HepG2 (cell line): Measurements from ENCODE around the gene CCDC88C. TPM values are rescaled to one million over a fixed set of nuclear protein-coding genes. Genes with fewer than 3 reads are reported as not detected.
"Not testable (repeated sequence)": the region's sequence is repeated elsewhere in the genome, so short reads cannot be mapped to it uniquely, and the experiment has no call there.

Experiments
- ATAC-seq: fragments of 200-7000 bp; cut with Tn5 transposase; 3 replicates; pipeline ENCODE4 v1.9.1; 2020; ENCODE audit warnings: mild to moderate bottlenecking, moderate library complexity
- BruUV-seq: library from RNA; stranded (reverse); fragments of 400-500 nt; replicated peaks from 2 replicates; lab custom pipeline; 2021; lab: Mats Ljungman, UMichigan
- CTCF ChIA-PET: fragments of 300-600 bp; formaldehyde crosslinking; extraction: SDS; loops from one replicate; lab custom pipeline; 2021; ENCODE audit warnings: low total read pairs, inconsistent platforms, low intra/inter-chr PET ratio; lab: Yijun Ruan, JAX
- POLR2A ChIA-PET: fragments of 350-600 bp; sonication (Branson Sonifier 250); formaldehyde crosslinking; loops from one replicate; lab custom pipeline; 2020; ENCODE audit warnings: antibody characterized with exemption, inconsistent platforms; lab: Yijun Ruan, JAX
- DNase-seq: peaks from one replicate; pipeline ENCODE4 v3.0.0-alpha.2; 2015; ENCODE audit warnings: low spot score
- FAIRE-seq: peaks from 3 replicates; lab custom pipeline; 2011; peaks lifted over from hg19 to GRCh38; lab: Jason Lieb, UNC
- H2AFZ ChIP-seq: one replicate; pipeline ENCODE4 v1.6.1; 2011; ENCODE audit warnings: low read length, inconsistent platforms
- H3K27ac ChIP-seq: fragments of 300-600 bp; 3 replicates; pipeline ENCODE4 v1.8.0; 2011; ENCODE audit warnings: mixed run types, mild to moderate bottlenecking, mixed read lengths, low read length, inconsistent platforms; ENCODE audit not compliant: insufficient read depth; ENCODE audit errors: extremely low read length
- H3K27me3 ChIP-seq, 2 experiments: fragments of 200-600 bp in 1 of 2; 2 replicates in 1 of 2; 3 replicates in 1 of 2; pipeline versions ENCODE4 v1.6.0 to v1.8.0; 2011; ENCODE audit warnings: low read length in 2 of 2, mild to moderate bottlenecking in 2 of 2, moderate library complexity in 2 of 2, inconsistent platforms in 1 of 2; ENCODE audit not compliant: insufficient read depth in 2 of 2, control insufficient read depth in 1 of 2
- H3K36me3 ChIP-seq, 2 experiments: fragments of 200-600 bp in 1 of 2; replicated peaks in 1 of 2; 2 replicates in 1 of 2; 3 replicates in 1 of 2; pipeline versions ENCODE4 v1.5.1 to v1.8.0; 2011; ENCODE audit warnings: low read length in 2 of 2, inconsistent platforms in 1 of 2; ENCODE audit not compliant: insufficient read depth in 2 of 2, control insufficient read depth in 1 of 2
- H3K4me1 ChIP-seq: 2 replicates; pipeline ENCODE4 v1.5.1; 2012; ENCODE audit warnings: low read length, inconsistent platforms; ENCODE audit not compliant: insufficient read depth
- H3K4me2 ChIP-seq: 2 replicates; pipeline ENCODE4 v1.6.0; 2011; ENCODE audit warnings: low read depth, low read length, inconsistent platforms
- H3K4me3 ChIP-seq, 3 experiments: fragments of 200-600 bp in 1 of 3; sonication (generic), shearing (Covaris generic) in 1 of 3; replicated peaks in 1 of 3; 2 replicates each; pipeline ENCODE4 v1.5.1; 2011 to 2016; ENCODE audit warnings: low read length in 3 of 3, inconsistent platforms in 2 of 3, low read depth in 2 of 3, mild to moderate bottlenecking in 2 of 3, control low read depth in 1 of 3, mixed read lengths in 1 of 3; ENCODE audit not compliant: insufficient read depth in 1 of 3
- H3K79me2 ChIP-seq: one replicate; pipeline ENCODE4 v1.6.1; 2011; ENCODE audit warnings: low read length, inconsistent platforms; ENCODE audit not compliant: insufficient read depth
- H3K9ac ChIP-seq: 2 replicates; pipeline ENCODE4 v1.6.0; 2011; ENCODE audit warnings: mild to moderate bottlenecking, low read depth, low read length, inconsistent platforms; ENCODE audit not compliant: insufficient read depth
- H3K9me3 ChIP-seq: 2 replicates; pipeline ENCODE4 v1.5.1; 2012; ENCODE audit warnings: mild to moderate bottlenecking, low read length
- H4K20me1 ChIP-seq: 2 replicates; pipeline ENCODE4 v1.6.0; 2011; ENCODE audit warnings: inconsistent platforms, mild to moderate bottlenecking, low read length, moderate library complexity; ENCODE audit not compliant: insufficient read depth
- ZSCAN9 ChIP-seq: IDR thresholded peaks from 2 replicates; pipeline ENCODE4 v1.6.1; 2016; ENCODE audit warnings: borderline replicate concordance
- WGBS: methylation state at CpG from one replicate; pipeline ENCODE4 v1.1.6; 2017; ENCODE audit warnings: low lambda C conversion rate; 5-methylcytosine and 5-hydroxymethylcytosine counted together
- in situ Hi-C: cut with HindIII; loops from 2 replicates; pipeline ENCODE4 v1.10.0; 2017; ENCODE audit warnings: low pct_unique_long_range_greater_than_20kb; ENCODE audit not compliant: extremely low pct_ligation_motif_present
- intact Hi-C: fragments of 100-400 bp; cut with micrococcal nuclease; formaldehyde crosslinking; loops from one replicate; pipeline ENCODE4 v1.10.0; 2022; ENCODE audit not compliant: unreplicated experiment
- polyA plus RNA-seq, 8 experiments: library from polyadenylated mRNA; depleted of rRNA in 3 of 8; stranded (reverse) in 7 of 8; unstranded in 1 of 8; fragments of >200 nt; fragmentation: Illumina TruSeq in 4 of 8; extraction: Trizol in 4 of 8; gene quantifications; 2 replicates each; pipeline versions ENCODE4 v1.2.1 to v1.2.3, GENCODE V29; 2011 to 2016; ENCODE audit warnings: low read depth in 4 of 8, missing spikeins in 1 of 8, mixed read lengths in 1 of 8; ENCODE audit not compliant: insufficient read depth in 1 of 8
- total RNA-seq, 5 experiments: library from RNA; depleted of rRNA; stranded (reverse); fragments of >200 nt; fragmentation: Illumina TruSeq; extraction: Trizol; gene quantifications; 2 replicates each; pipeline ENCODE4 v1.2.3, GENCODE V29; 2016; ENCODE audit warnings: low read depth in 1 of 5
- TF ChIP-seq, protein P1 (sequence below): sonication (generic); formaldehyde crosslinking; IDR thresholded peaks from 2 replicates; pipeline ENCODE4 v1.4.0; 2020; ENCODE audit warnings: missing genetic modification reagents

The CCDC88C gene
- total and polyA plus RNA-seq, 2 of the 13 experiments (the other 11 are each of a cell fraction or from before 2014, with no cell fraction given): 3.6 to 11.7 TPM

GRCh38 chr14:91429385-91429784 is 11.8 kb upstream of the CCDC88C start (continued):
- TF ChIP-seq, protein P1, sequence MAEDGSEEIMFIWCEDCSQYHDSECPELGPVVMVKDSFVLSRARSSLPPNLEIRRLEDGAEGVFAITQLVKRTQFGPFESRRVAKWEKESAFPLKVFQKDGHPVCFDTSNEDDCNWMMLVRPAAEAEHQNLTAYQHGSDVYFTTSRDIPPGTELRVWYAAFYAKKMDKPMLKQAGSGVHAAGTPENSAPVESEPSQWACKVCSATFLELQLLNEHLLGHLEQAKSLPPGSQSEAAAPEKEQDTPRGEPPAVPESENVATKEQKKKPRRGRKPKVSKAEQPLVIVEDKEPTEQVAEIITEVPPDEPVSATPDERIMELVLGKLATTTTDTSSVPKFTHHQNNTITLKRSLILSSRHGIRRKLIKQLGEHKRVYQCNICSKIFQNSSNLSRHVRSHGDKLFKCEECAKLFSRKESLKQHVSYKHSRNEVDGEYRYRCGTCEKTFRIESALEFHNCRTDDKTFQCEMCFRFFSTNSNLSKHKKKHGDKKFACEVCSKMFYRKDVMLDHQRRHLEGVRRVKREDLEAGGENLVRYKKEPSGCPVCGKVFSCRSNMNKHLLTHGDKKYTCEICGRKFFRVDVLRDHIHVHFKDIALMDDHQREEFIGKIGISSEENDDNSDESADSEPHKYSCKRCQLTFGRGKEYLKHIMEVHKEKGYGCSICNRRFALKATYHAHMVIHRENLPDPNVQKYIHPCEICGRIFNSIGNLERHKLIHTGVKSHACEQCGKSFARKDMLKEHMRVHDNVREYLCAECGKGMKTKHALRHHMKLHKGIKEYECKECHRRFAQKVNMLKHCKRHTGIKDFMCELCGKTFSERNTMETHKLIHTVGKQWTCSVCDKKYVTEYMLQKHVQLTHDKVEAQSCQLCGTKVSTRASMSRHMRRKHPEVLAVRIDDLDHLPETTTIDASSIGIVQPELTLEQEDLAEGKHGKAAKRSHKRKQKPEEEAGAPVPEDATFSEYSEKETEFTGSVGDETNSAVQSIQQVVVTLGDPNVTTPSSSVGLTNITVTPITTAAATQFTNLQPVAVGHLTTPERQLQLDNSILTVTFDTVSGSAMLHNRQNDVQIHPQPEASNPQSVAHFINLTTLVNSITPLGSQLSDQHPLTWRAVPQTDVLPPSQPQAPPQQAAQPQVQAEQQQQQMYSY: no peak
- TF ChIP-seq ZSCAN9 (CRISPR knock-in tag): no peak
- TF ChIP-seq, all 625 proteins: peak for 0

DNA sequence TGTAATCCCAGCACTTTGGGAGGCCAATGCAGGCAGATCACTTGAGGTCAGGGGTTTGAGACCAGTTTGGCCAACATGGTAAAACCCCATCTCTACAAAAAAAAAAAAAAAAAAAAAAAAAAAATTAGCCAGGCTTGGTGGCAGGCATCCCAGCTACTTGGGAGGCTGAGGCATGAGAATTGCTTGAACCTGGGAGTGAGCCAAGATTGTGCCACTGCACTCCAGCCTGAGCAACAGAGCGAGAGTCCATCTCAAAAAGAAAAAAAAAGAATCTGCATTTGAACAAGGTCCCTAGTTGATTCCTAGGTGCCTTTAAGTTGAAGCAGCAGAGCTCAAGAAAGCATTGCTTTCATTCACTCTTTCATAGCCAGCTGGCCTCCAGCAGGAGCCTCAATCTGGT is 11.3 kb upstream of the CCDC88C start:
- POLR2A ChIA-PET, H3K4me3 ChIP-seq, FAIRE-seq, intact Hi-C loops, H3K4me2 ChIP-seq, H3K27ac ChIP-seq, in situ Hi-C loops, H3K36me3 ChIP-seq, ATAC-seq, BruUV-seq, DNase-seq, H3K79me2 ChIP-seq, H4K20me1 ChIP-seq, H3K27me3 ChIP-seq, H3K9me3 ChIP-seq, H3K9ac ChIP-seq, H2AFZ ChIP-seq, CTCF ChIA-PET: not testable (repeated sequence)
- WGBS: 6% methylated on average over 1 of the region's 1 CpG
- peaks cover 28% of the 10 kb centered on the region for H3K4me1 ChIP-seq

GRCh38 chr14:91425531-91425944 is 7.9 kb upstream of the CCDC88C start:
- 75% methylated on average over 9 of the region's 9 CpGs for WGBS

More at GRCh38 chr14:91425531-91425944, 7.9 kb upstream of the CCDC88C start:
- intact Hi-C loops, H3K9ac ChIP-seq, H3K4me2 ChIP-seq, in situ Hi-C loops, H3K27me3 ChIP-seq, POLR2A ChIA-PET, H3K4me3 ChIP-seq, H2AFZ ChIP-seq, ATAC-seq, DNase-seq, H3K79me2 ChIP-seq, H3K27ac ChIP-seq, H4K20me1 ChIP-seq, H3K36me3 ChIP-seq, FAIRE-seq, H3K9me3 ChIP-seq, BruUV-seq: not testable (repeated sequence)
- CTCF ChIA-PET: interaction anchor here (3.1 kb wide), 1 partner anchor 102 kb away, joined by 12 read pairs; no protein-coding TSS in a partner anchor
- H3K4me1 ChIP-seq: peaks cover 40% of the 10 kb centered on the region
